NB4 (cell line): ENCODE measurements around the gene BPGM.

Experiments
- POLR2A ChIP-seq: IDR thresholded peaks from 2 replicates; pipeline ENCODE4 v1.6.1; 2011; ENCODE audit warnings: mild to moderate bottlenecking; ENCODE audit not compliant: insufficient read length; ENCODE audit errors: extremely low read depth
- TF ChIP-seq, protein P1 (sequence below): IDR thresholded peaks from one replicate; pipeline ENCODE4 v1.5.1; 2012; ENCODE audit warnings: low read depth, low read length
- TF ChIP-seq, protein P2 (sequence below): IDR thresholded peaks from 2 replicates; pipeline ENCODE4 v1.6.1; 2011; ENCODE audit warnings: low read depth, low read length

- TF ChIP-seq, protein P1, sequence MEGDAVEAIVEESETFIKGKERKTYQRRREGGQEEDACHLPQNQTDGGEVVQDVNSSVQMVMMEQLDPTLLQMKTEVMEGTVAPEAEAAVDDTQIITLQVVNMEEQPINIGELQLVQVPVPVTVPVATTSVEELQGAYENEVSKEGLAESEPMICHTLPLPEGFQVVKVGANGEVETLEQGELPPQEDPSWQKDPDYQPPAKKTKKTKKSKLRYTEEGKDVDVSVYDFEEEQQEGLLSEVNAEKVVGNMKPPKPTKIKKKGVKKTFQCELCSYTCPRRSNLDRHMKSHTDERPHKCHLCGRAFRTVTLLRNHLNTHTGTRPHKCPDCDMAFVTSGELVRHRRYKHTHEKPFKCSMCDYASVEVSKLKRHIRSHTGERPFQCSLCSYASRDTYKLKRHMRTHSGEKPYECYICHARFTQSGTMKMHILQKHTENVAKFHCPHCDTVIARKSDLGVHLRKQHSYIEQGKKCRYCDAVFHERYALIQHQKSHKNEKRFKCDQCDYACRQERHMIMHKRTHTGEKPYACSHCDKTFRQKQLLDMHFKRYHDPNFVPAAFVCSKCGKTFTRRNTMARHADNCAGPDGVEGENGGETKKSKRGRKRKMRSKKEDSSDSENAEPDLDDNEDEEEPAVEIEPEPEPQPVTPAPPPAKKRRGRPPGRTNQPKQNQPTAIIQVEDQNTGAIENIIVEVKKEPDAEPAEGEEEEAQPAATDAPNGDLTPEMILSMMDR, result no peak
- TF ChIP-seq POLR2A, result no peak
- TF ChIP-seq, protein P2, sequence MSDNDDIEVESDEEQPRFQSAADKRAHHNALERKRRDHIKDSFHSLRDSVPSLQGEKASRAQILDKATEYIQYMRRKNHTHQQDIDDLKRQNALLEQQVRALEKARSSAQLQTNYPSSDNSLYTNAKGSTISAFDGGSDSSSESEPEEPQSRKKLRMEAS, result no peak
These were observed 27.8 kb downstream of the BPGM start for GRCh38 chr7:134674424-134674823.
